NB4 (cell line): Measurements from ENCODE around the gene ADARB2.

Source experiments
- TF ChIP-seq, protein P1 (sequence below): IDR thresholded peaks from one replicate; pipeline ENCODE4 v1.5.1; 2012; ENCODE audit warnings: low read depth, low read length
- TF ChIP-seq, protein P2 (sequence below): IDR thresholded peaks from 2 replicates; pipeline ENCODE4 v1.6.1; 2011; ENCODE audit warnings: low read depth, low read length

DNA sequence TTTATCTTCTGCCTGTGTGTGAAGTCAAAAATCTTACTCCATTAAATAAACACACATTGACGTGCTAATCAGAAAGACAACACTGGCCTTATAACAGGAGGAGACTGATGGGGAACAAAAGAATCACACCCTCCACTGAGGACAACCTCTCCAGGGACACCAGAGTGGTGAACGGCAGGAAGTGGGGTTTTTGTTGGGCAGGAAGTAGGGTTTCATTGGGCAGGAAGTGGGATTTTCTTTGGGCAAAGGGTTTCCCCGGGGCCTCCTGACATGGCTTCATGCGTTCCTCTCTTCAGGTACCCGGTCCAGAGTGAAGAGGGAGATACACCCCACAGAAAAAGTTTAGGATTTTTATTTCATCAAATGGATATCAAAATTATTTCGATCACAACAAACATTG, 30.6 kb downstream of the ADARB2 start:
- TF ChIP-seq, protein P1, sequence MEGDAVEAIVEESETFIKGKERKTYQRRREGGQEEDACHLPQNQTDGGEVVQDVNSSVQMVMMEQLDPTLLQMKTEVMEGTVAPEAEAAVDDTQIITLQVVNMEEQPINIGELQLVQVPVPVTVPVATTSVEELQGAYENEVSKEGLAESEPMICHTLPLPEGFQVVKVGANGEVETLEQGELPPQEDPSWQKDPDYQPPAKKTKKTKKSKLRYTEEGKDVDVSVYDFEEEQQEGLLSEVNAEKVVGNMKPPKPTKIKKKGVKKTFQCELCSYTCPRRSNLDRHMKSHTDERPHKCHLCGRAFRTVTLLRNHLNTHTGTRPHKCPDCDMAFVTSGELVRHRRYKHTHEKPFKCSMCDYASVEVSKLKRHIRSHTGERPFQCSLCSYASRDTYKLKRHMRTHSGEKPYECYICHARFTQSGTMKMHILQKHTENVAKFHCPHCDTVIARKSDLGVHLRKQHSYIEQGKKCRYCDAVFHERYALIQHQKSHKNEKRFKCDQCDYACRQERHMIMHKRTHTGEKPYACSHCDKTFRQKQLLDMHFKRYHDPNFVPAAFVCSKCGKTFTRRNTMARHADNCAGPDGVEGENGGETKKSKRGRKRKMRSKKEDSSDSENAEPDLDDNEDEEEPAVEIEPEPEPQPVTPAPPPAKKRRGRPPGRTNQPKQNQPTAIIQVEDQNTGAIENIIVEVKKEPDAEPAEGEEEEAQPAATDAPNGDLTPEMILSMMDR: no peak
- TF ChIP-seq, protein P2, sequence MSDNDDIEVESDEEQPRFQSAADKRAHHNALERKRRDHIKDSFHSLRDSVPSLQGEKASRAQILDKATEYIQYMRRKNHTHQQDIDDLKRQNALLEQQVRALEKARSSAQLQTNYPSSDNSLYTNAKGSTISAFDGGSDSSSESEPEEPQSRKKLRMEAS: no peak
